NCI-H2081 treated with DMSO at 0.1 percent for 48 hours (cell line): ENCODE data around the gene TMEM178B.
"Not testable (repeated sequence)": the region's sequence is repeated elsewhere in the genome, so short reads cannot be mapped to it uniquely, and the experiment has no call there.

ENCODE experiments used
- DNase-seq: peaks from one replicate; lab custom pipeline; 2025; lab: John Stamatoyannopoulos, UW

The TMEM178B gene

DNA sequence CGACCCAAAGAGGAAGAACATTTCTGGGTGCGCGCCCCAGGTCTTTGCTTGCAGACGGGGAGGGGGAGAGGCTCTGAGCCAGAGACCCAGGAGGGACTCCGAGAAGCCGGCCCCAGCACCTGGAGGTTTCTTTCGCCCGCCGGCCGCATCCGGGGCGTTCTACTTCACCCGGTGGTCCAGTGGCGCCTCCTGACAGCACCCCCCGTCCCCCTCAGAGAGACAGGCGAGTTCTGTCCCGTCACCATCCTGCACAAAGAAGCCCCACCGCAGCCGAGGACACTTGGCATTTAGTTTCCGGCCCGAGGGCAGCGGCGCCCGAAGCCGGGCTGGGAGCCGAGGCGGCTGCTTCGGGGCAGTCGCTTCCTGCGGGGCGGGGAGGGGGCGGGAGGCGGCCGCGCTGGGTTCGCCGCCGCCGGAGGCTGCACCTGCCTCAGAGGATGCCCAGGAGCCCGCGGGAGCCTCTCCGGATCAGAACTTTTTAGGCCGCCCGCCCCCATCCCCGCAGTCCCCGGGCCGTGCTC, at the start of gene TMEM178B:
Gene TMEM178B (plus strand): TSS at position 424 of the 521 bp plus-strand sequence.
- DNase-seq: no peak

DNA sequence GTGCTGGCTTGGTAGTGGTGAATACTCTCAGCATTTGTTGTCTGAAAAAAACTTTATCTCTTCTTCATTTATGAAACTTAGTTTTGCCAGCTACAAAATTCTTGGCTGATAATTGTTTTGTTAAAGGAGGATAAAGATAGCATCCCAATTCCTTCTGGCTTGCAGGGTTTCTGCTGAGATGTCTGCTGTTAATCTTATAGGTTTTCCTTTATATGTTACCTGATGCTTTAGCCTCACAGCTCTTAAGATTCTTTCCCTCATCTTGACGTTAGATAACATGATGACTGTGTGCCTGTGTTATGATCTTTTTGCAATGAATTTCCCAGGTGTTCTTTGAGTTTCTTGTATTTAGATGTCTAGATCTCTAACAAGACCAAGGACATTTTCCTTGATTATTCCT, 49.2 kb upstream of the TMEM178B start:
- DNase-seq: no peak

DNA sequence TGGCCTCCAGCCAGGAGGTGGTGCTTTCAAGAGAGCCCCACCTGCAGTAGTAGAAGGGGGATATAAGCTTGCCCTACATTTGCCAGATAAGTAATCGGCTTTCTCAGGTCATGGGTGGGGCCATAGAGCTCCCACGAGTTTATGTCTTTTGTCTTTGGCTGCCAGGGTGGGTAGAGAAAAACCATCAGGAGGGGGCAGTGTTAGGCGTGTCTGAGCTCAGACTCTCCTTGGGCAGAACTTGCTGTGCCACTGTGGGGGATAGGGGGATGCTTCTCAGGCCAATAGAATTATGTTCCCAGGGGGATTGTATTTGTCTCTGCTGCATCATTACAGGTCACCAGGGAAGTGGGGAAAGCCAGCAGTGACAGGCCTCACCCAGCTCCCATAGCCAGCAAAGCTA, 46.8 kb upstream of the TMEM178B start:
- no peak for DNase-seq

DNA sequence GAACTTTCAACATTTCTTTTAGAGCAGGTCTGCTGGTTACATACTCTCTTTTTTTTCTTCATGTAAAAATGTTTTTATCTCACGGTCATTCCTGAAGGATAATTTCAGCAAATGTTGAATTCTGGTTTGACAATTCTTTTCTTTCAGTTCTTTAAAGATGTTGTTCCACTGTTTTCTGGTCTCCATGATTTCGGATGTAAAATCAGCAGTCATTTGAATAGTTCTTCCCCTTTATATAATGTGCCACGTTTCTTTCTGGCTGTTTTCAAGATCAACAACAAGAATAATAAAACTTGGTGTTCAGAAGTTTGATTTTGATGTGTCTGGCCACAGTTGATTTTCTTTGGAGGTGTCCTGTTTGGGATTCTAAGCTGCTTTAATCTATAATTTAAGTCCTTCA, 45.1 kb upstream of the TMEM178B start:
- DNase-seq: no peak

DNA sequence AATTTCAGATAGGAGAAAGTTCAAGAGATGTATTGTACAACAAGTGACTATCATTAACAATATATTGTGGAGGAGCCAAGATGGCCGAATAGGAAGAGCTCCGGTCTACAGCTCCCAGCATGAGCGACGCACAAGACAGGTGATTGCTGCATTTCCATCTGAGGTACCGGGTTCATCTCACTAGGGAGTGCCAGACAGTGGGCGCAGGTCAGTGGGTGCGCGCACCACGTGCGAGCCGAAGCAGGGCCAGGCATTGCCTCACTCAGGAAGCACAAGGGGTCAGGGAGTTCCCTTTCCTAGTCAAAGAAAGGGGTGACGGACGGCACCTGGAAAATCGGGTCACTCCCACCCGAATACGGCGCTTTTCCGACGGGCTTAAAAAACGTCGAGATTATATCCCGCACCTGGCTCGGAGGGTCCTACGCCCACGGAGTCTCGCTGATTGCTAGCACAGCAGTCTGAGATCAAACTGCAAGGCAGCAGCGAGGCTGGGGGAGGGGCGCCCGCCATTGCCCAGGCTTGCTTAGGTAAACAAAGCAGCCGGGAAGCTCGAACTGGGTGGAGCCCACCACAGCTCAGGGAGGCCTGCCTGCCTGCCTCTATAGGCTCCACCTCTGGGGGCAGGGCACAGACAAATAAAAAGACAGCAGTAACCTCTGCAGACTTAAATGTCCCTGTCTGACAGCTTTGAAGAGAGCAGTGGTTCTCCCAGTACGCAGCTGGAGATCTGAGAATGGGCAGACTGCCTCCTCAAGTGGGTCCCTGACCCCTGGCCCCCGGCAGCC, 41.1 kb upstream of the TMEM178B start:
- DNase-seq: not testable (repeated sequence)

DNA sequence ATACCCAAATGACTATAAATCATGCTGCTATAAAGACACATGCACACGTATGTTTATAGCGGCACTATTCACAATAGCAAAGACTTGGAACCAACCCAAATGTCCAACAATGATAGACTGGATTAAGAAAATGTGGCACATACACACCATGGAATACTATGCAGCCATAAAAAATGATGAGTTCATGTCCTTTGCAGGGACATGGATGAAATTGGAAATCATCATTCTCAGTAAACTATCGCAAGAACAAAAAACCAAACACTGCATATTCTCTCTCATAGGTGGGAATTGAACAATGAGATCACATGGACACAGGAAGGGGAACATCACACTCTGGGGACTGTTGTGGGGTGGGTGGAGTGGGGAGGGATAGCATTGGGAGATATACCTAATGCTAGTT, 35.8 kb upstream of the TMEM178B start:
- not testable (repeated sequence) for DNase-seq

DNA sequence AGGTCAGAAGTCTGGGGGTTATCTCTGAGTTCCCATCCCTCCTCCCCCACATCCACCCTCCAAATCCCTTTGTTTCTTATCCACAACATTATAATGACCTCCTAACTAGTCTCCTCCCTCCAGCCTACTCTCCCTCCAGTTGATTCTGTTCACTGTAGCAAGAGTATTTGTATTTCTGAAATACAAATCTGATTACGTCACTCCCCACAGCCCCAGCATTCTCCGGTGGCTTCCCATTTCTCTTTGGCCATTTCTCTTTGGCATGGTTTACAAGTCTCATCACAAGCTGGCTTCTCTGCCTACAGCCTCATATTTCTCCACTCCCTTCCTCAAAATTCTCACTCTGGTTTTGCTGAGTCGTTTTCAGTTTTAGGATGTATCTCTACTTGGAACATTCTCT, 34.5 kb upstream of the TMEM178B start:
- no peak for DNase-seq

DNA sequence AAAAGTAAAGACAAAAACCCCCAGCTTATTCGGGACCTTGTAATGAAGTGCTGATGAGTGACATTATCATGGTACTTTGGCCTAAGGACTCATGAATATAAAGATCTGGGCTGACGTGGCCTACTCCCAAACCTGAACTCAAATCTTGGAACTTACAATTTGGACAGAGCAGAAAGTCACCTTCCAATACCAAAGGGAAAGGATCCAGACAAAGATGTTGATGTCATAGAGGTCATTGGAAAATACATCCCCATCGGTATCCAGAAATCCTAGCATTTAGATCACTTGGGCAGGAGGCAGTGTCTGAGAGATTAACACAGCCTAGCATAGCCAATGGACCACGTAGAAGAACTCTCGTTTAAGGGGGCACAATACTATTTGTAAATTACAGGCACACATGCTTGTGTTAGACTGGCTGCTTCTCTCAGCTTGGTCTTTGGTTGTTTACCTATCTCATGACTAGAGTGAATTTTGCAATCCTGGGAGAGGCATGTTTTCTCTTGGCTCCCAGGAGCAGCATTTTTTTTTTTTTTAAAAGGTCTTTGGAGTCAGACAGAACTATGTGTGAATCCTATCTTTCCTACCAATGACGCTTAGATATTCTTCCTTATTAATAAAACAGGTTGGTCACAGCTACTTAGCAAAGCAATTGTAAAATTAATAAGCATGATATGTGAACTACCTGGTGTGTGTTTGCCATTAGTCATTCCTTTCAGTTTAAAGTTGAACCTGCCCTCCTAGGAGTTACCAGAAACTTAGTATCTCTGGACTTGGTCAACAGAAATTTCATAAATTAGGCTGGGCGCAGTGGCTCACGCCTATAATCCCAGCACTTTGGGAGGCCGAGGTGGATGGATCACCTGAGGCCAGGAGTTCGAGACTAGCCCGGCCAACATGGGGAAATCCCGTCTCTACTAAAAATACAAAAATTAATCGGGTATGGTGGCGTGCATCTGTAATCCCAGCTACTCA, 31.4 kb upstream of the TMEM178B start:
- DNase-seq: no peak

DNA sequence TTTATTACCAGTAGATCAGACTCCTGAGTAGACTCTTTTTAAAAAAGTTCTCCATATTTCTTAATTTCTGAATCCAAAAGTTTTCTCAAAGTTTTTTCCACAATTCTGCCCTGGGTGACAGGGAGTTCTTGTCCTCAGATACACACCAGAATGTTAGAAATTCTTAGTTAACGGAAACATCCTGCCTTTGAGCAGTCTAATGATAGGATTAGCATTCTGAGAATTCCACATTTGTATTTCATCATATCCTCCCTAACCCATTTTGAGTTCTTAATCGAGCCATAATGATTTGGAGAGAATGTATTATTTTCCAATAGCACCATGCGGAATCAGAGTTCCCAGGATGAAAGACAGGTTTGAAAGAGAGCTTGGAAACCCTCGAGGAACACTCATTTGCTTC, 30.2 kb upstream of the TMEM178B start:
- no peak for DNase-seq

DNA sequence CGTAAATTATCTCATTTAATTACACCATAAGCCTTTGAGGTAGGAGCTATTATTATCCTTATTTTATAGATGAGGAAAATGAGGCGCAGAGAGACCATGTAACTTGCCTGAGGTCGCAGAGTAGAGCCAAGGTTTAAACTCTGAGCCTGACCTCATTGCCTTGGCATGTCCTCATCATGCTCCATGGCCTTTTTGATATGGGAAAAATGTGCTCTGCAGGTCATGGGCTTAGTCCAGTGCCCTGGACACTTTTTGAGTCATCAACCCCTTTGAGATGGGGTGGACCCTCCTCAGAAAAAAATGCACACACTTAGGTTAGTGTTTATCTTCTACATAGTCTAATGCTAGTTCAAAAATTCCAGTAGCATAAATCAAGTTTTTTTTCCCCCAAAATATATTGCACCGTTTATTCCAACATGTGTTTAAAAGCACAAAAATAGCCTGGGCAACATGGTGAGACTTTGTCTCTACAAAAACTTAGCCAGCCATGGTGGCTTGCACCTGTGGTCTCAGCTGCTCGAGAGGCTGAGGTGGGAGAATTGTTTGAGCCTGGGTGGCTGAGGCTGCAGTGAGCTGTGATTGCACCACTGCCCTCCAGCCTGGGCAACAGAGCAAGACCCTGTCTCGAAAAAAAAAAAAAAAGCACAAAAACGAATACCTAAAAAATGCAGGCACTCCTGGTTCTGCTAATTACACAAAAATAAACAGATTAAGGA, 28.6 kb upstream of the TMEM178B start:
- no peak for DNase-seq

DNA sequence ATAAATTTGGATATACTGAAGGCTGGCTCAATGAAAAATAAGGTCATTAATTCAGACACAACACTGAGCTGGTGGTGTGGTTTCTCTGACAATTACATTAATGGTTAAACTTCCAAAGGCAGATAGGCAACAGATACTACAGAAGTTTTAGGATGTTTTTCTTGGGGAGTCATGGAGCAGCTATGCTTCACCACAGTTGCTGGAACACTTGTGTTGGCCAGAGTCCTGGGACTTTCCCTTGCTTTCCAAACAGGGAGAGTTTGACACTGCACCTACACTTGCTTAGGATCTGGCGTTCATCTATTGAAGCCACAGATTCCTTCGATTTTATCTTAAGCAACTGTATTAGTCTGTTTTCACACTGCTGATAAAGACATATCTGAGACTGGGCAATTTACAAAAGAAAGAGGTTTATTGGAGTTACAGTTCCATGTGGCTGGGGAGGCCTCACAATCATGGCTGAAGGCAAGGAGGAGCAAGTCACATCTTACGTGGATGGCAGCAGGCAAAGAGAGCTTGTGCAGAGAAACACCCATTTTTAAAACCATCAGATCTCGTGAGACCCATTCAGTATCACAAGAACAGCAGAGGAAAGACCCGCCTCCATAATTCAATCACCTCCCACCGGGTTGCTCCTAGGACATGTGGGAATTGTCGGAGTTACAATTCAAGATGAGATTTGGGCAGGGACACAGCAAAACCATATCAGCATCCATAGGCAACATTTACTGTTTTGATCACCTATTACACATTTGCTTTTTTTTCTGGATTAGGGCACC, 27.8 kb upstream of the TMEM178B start:
- DNase-seq: no peak

DNA sequence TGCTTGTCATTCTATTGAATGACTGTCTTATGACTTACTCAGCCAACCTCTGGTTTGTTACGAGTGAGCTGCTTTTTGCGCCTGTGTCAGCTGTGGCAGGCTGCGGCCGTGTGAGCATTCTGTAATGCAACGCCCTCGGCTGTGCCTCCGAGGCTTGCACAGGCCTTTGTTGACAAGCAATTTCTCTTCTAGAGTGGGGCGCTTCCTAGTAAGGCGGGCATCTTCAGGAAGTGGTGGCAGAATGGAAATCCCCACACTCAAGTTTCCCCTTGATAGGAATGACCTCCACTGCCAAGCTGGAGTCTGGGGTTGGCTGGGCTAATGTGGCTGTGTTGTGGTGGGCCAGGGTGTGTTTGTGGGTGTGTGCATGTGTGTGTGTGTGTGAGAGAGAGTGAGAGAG, 20.2 kb upstream of the TMEM178B start:
- DNase-seq: no peak

DNA sequence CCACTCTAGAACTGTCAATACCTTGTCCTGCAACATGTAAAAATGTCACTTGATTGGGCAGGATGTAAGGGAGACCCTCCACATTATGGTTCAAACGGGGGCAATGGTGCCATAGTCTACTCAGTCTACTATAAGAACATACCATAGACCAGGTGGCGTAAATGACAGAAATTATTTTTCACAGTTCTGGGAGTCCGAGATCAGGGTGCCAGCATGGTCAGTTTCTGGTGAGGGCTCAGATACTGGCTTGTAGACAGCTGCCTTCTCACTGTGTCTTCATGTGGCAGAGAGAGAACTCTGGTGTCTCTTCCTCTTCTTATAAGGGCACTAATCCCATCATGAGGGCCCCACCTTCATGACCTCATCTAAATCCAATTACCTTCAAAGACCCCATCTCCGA, 18.7 kb upstream of the TMEM178B start:
- no peak for DNase-seq

DNA sequence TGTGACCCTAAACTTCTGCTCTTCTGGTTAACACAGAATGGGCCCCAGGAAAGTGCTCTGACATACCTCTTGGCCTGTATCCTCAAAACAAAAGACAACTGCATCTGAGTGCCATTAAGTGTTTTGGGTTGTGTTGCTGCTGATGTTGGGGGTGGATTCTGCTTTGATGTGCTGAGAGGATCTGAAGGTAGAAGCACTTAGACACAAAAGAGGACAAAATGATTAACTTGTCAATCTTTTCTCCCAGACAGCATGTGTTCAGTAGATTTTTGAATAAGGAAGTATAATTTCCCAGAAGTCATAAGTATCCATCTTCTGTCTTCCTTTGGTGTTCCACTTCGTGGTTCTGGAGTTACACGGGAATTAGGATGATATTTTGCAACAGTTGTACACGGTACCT, 16.1 kb upstream of the TMEM178B start:
- no peak for DNase-seq

DNA sequence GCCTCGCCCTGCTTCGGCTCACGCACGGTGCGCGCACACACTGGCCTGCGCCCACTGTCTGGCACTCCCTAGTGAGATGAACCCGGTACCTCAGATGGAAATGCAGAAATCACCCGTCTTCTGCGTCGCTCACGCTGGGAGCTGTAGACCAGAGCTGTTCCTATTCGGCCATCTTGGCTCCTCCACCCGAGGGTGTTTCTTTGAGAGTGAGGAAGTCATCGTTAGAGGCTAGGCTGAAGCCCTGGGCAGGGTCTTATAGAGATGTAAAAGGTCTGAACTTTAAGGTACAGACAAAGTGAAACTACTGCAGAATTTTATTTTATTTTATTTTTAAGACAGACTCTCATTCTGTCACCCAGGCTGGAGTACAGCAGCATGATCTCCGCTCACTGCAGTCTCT, 6.0 kb upstream of the TMEM178B start:
- DNase-seq: not testable (repeated sequence)

DNA sequence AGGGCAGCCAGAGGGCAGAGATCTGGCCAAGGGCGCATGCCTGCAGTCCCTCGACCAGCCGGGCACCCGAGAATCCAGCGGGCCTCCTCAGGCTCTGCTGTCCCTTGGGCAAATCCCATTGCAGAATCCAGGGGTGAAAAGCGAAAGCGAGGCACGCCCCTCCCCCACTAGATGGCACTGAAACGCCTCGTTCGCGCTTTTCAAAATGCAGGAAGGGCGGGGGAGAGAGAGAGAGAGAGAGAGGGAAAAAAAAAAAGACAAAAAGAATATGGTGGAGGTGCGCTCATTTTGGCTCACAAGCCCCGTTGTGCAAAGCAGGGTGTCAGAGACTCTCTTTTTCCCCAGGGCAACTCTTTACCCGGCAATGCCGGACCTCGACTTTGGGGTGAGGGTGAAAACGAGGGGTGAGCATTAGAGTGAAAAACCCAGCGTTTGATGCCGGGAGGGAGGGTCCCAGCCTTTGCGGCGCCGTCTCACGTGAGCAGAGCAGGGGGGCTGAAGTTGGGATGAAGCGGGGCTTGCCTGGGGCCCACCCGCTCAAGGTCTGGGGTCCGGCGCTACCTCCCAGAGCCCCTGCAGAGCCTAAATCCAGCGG, 2.5 kb upstream of the TMEM178B start:
- no peak for DNase-seq

DNA sequence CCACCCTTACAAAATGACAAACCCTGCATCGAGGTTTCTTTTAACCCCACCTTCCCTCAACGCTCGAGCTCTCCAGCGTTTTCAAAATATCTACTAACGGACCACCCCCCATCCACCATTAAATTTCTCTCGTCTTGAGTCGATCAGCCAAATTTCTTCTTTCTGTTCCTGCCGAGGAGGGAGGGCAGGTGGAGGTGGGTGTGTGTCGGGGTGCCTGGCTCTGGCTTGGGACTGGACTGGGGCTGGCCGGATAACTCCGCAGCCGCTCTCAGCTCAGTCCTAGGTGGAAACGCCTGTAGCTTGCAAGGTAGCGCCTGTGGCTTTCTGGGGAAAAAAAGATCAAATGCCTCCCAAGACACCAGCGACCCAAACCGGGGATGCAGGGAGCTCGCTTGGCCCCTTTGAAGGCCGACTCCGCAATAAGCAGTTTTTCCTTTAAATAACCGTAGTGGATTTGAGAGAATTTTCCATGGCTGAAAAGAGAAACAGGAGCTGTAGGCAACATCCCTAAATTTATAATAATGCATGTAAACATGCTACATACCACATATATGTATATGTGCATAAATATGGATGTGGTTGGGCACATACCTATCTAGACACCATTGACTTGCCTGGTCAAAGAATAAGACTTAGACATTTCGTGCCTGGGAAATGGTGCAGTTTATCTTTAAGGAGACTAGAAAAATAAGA, 1.9 kb upstream of the TMEM178B start:
- DNase-seq: no peak

DNA sequence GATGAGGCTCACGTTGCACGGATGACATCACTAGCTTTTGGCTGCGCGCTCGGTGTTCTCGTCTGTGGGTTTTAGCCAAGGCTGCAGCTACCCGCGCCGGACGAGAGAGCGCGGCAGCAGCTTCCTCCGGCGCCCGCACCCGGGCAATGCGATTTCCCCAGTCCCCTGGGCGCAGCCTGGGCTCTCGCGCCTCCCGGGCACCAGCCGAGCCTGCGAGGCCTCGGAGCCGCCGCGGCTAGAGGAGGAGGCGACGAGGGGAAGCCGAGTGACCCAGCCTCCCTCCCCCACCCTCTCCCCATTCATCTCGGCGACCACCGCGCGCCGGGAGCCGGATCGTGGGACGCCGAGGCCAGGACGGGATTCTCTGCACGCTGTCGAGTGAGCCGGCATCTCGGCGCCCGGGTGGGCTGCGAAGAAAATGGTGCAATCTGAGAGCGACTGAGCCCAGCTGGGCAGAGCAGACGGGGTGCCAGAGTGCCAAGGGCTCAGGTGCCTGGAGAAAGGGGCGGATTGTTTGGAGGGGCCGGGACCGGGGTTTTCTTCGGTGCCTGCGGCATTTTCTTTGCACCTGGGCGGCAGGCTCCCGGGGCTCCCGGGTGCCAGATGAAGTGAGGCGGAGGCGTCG, 1.2 kb upstream of the TMEM178B start:
- DNase-seq: no peak

DNA sequence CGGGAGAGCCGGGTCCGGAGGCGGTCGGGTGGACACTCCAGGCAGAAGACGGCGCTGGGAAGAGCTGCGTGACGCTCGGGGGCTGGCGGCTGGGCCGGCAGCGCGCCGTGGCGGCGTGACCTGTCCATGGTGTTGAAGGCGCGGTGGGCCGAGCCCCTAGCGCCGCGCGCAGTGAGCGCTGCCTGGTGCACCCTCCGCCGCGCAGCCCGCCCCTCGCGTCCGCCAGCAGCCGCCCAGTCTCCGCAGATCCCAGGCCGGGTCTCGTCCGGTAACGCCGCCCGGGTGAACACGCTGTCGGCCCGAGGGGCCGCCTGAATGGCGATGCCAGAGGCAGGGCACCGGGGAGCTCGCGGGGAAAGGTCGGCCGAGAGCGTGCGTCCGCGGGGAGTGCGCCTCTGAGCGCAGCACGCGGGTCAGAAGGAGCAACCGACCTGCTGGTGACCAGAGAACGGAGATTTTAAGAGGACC, 657 bp upstream of the TMEM178B start:
- no peak for DNase-seq
